Prostate gland (tissue), 2 donors: ENCODE results near the gene ARHGEF17. TPM values are rescaled to one million over a fixed set of nuclear protein-coding genes. Genes with fewer than 3 reads are reported as not detected.

Experiments used
- DNase-seq: peaks from one replicate; pipeline ENCODE4 v3.0.0-alpha.2; 2019; ENCODE audit warnings: low spot score
- H3K27ac ChIP-seq, 2 donors: fragments of 200-600 bp; sonication (generic); 2 replicates each; pipeline ENCODE4 v1.5.1; 2017 to 2019
- H3K27me3 ChIP-seq: fragments of 200-600 bp; sonication (generic); replicated peaks from 2 replicates; pipeline ENCODE4 v1.5.1; 2019; ENCODE audit not compliant: insufficient read depth
- H3K36me3 ChIP-seq, 2 donors: fragments of 200-600 bp; sonication (generic); 1 replicate in 1 of 2; 2 replicates in 1 of 2; pipeline versions ENCODE4 v1.5.1 to v1.8.1; 2017 to 2019
- H3K4me1 ChIP-seq: fragments of 200-600 bp; sonication (generic); replicated peaks from 2 replicates; pipeline ENCODE4 v1.5.1; 2019
- H3K4me3 ChIP-seq, 2 donors: fragments of 200-600 bp; sonication (generic); 2 replicates each; pipeline ENCODE4 v1.5.1; 2017 to 2019
- H3K9me3 ChIP-seq: fragments of 200-600 bp; sonication (generic); 2 replicates; pipeline ENCODE4 v1.5.1; 2017
- POLR2A ChIP-seq: fragments of 450-650 bp; IDR thresholded peaks from one replicate; pipeline ENCODE4 v1.6.1; 2016; ENCODE audit warnings: antibody characterized with exemption, mild to moderate bottlenecking
- POLR2AphosphoS5 ChIP-seq: sonication (generic); formaldehyde crosslinking; IDR thresholded peaks from one replicate; pipeline ENCODE4 v1.6.1; 2017; ENCODE audit warnings: antibody characterized with exemption
- whole genome bisulfite sequencing: methylation state at CpG from one replicate; pipeline ENCODE4 v1.1.5; 2018; 5-methylcytosine and 5-hydroxymethylcytosine counted together
- intact Hi-C: fragments of 100-400 bp; cut with DNase I; formaldehyde crosslinking; loops from one replicate; pipeline ENCODE4 v1.14.2; 2022
- total RNA-seq, 2 donors: library from RNA; depleted of rRNA; stranded (reverse); fragments of >200 nt; gene quantifications; one replicate each; pipeline ENCODE4 v1.1.0, GENCODE V29; 2016
- TF ChIP-seq, protein P1 (sequence below), 4 experiments: fragments of 200-600 bp in 2 of 4; fragments of 450-650 bp in 2 of 4; sonication (generic) in 2 of 4; IDR thresholded peaks; 1 replicate in 3 of 4; 2 replicates in 1 of 4; pipeline ENCODE4 v1.5.1; 2016 to 2019; ENCODE audit warnings: antibody characterized with exemption in 4 of 4, mild to moderate bottlenecking in 2 of 4, moderate library complexity in 2 of 4

Gene ARHGEF17
- total RNA-seq, 2 donors from 2014 or later, result 34.0 to 66.9 TPM

DNA sequence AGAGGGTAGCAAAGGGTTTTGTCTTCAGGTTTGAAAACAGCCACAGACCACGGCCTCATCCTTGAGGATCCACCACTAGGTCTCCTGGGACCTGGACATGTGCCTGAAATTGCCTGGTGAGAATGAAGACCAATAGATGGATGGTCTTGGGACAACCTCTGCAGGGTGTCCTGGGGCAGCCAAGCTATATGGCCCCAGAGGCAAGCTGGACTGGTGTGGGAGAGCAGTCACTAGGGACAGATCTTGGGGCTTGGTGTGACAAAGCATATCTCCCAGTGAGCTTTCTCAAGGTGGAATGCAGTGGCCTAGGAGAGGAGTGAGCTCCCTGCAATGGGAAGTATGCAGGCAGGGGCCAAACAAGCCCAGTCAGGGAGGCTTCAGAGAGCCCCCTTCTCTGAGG lies 22.4 kb upstream of the ARHGEF17 start:
- Histone ChIP-seq H3K27me3 (no peaks in the 10 kb centered on the region), H3K4me3 (no peak overlapping the region), H3K9me3 (no peaks in the 10 kb centered on the region), H3K4me1 (no peaks in the 10 kb centered on the region), H3K27ac (no peak overlapping the region), H3K36me3 (no peaks in the 10 kb centered on the region)
- WGBS, result 94% methylated on average over 1 of the region's 1 CpG
- TF ChIP-seq POLR2A (no peak), POLR2AphosphoS5 (no peak)
- intact Hi-C loops, result loop anchor here (5.0 kb wide), 1 partner anchor 98 kb away; no protein-coding TSS in a partner anchor
- no peak for DNase-seq

DNA sequence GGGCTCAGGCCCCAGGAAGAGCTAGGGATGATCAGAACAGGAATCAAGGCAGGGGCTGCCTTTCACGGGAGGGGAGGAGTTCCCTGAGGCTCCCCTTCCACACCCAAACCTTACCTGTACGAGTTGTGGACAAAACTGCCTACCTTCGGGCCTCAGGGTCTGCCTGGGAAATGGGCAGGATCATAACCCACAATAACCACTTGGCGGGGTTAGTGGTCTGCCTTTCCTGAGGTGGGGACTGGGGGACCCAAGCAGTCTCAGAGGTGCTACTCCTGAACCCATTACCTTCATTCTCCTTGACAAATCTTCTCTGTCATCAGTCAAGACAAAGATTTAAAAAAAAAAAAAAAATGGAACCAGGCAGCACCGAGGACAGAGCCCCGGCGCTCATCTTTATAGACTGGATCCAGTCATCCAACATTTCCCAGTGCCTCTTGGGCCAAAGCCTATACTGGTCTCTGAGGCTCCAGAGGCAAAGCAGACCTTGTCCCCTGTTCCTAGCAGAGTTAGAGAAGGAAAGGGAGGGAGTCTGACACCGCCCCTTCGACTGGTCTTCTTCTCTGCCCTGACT lies 21.8 kb upstream of the ARHGEF17 start:
- intact Hi-C loops, result loop anchor here (5.0 kb wide), 1 partner anchor 99 kb away; no protein-coding TSS in a partner anchor
- WGBS, result 85% methylated on average over 9 of the region's 9 CpGs

DNA sequence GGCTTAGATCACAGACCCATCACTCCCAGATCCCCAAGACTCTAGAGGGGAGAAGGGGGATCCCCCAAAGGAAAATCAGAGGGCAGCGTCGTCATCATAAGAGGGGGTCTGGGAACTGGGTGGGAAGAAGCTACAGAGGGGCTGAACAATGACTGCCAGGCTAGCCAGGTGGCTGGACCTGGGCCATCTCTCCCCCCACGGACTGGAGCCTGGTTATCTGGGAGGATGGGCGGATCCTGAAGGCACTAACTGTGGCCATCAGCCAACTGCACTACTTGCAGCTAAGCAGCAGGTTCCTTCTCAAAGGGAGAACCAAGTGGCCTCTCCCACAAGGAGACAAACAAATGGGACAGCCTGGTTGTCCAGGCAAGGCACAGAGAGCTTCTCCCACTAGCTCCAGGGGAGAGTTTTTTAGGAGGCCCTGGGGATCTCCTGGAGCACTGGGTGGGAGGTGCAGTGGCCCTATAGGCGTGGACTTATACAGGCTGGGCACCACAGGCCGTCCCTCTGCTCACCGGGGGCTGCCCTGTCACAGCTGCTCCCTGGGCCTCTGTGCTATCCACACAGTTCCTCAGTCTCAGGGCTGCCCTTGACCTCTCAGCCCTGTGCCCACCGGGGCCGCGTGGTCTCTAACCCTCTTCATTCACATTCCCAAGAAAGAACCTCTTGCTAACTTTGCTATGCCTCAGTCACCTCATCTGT lies 20.5 kb upstream of the ARHGEF17 start:
- Histone ChIP-seq H3K4me1 (no peaks in the 10 kb centered on the region), H3K27me3 (no peaks in the 10 kb centered on the region), H3K36me3 (no peaks in the 10 kb centered on the region), H3K27ac (no peak overlapping the region), H3K9me3 (no peaks in the 10 kb centered on the region), H3K4me3 (no peak overlapping the region)
- intact Hi-C loops, result loop anchor here (5.0 kb wide), 1 partner anchor 100 kb away; no protein-coding TSS in a partner anchor
- 81% methylated on average over 10 of the region's 10 CpGs for WGBS
- TF ChIP-seq, protein P1, sequence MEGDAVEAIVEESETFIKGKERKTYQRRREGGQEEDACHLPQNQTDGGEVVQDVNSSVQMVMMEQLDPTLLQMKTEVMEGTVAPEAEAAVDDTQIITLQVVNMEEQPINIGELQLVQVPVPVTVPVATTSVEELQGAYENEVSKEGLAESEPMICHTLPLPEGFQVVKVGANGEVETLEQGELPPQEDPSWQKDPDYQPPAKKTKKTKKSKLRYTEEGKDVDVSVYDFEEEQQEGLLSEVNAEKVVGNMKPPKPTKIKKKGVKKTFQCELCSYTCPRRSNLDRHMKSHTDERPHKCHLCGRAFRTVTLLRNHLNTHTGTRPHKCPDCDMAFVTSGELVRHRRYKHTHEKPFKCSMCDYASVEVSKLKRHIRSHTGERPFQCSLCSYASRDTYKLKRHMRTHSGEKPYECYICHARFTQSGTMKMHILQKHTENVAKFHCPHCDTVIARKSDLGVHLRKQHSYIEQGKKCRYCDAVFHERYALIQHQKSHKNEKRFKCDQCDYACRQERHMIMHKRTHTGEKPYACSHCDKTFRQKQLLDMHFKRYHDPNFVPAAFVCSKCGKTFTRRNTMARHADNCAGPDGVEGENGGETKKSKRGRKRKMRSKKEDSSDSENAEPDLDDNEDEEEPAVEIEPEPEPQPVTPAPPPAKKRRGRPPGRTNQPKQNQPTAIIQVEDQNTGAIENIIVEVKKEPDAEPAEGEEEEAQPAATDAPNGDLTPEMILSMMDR (IDR thresholded peaks at IDR 0.05), result no peak
- no peak for TF ChIP-seq POLR2AphosphoS5
- no peak for TF ChIP-seq POLR2A
- DNase-seq, result no peak

More for the DNA sequence above, 21.8 kb upstream of the ARHGEF17 start:
- Histone ChIP-seq H3K27me3 (no peaks in the 10 kb centered on the region), H3K4me3 (no peak overlapping the region), H3K4me1 (no peaks in the 10 kb centered on the region), H3K27ac (no peak overlapping the region), H3K36me3 (no peaks in the 10 kb centered on the region), H3K9me3 (no peaks in the 10 kb centered on the region)
- DNase-seq, result no peak
- TF ChIP-seq, protein P1 (IDR thresholded peaks at IDR 0.05), result no peak
- TF ChIP-seq POLR2AphosphoS5 (no peak), POLR2A (no peak)

DNA sequence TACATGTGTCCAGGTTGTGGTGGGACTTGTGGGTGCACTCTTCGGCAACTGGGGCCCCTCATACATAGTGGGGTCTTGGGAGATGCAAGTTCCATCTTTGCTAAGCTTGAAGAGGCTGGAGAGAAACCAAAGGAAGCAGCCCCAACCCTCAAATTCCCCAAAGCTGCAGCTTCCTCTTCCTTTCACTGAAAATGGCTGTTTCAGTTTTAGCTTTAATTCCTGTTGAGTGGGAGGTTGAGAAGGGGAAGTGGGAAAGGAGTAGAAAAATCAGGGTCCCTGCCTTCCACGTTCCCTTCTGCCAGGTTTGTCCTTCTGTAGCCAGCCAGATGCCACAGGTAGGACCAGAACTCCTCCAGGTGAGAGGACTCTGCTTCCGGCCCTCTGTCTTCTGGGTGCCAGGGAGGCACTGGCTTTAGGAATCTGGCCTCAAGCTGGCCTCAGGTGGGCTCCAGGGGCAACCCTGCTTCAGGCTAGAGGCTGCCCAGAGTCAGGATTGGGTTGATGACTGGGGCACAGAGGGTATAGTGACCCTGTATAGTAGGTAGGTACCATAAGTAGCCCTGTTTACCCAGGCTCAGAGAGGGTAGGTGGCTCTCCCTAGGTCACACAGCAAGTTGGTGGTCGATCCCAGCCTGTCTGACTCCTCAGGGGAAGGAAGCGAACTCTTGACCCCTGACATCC lies 19.7 kb upstream of the ARHGEF17 start:
- no peak for DNase-seq
- TF ChIP-seq POLR2AphosphoS5, result no peak
- TF ChIP-seq POLR2A, result no peak
- TF ChIP-seq, protein P1 (IDR thresholded peaks at IDR 0.05), result no peak
- H3K36me3 ChIP-seq, result no peaks in the 10 kb centered on the region
- no peaks in the 10 kb centered on the region for H3K4me1 ChIP-seq
- H3K4me3 ChIP-seq, result no peak overlapping the region
- 69% methylated on average over 5 of the region's 5 CpGs for WGBS
- intact Hi-C loops, result loop anchor here (5.0 kb wide), 1 partner anchor 101 kb away; no protein-coding TSS in a partner anchor
- H3K9me3 ChIP-seq, result no peaks in the 10 kb centered on the region
- no peaks in the 10 kb centered on the region for H3K27me3 ChIP-seq
- no peak overlapping the region for H3K27ac ChIP-seq

DNA sequence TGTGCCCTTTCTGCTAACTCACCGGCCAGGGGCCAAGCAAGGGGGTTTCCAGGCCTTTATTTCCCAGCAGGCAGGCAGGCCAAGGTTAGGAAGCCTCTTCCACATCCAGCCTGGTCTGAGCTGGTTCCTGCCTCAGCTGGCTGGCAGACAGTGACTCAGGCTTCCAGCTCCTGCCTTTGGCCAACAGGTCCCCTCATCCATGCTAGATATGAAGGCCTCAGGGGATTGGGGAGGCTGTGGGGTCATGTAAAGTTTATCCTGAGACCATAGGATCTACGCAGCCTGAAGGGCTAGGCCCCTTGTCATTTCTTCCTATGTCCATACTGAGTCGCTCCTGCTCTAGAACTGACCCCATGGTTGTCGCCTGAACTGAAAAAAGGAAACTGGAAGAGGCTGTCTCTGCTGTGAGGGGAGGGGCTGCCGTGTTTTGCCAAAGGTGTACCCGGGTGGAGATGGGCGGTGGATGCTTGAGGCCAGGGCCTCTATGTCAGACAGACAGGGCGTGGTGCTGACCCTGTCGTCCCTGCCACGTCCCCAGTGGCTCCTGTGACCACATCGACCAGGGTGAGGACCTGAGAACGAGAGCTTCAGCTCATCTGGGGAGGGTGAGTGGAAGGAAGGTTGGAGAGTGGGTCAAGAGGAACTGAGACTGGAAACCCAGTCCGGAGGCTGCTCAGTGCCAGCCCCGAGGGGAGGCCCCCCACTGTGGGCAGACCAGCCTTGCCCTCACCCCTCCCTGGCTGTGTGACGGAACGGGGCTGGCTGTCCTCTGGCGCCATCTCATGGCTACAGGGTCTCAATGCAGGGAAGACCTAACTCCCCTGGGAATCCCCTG lies 19.0 kb upstream of the ARHGEF17 start:
- no peak overlapping the region for H3K4me3 ChIP-seq
- 31% methylated on average over 17 of the region's 17 CpGs for WGBS
- no peaks in the 10 kb centered on the region for H3K36me3 ChIP-seq

More for the DNA sequence above, 19.0 kb upstream of the ARHGEF17 start:
- intact Hi-C loops, result loop anchor here (5.0 kb wide), 1 partner anchor 102 kb away; no protein-coding TSS in a partner anchor
- peak; percentile 40 for DNase-seq
- no peak for TF ChIP-seq POLR2A
- TF ChIP-seq, protein P1 (IDR thresholded peaks at IDR 0.05), result peak; percentile 26 to 90 (median 81)
- no peak for TF ChIP-seq POLR2AphosphoS5
- Histone ChIP-seq H3K27ac (no peak overlapping the region), H3K9me3 (no peaks in the 10 kb centered on the region), H3K27me3 (no peaks in the 10 kb centered on the region), H3K4me1 (no peaks in the 10 kb centered on the region)
